Bronchial epithelial cell (primary cell): ENCODE data around the gene PDE4B. TPM values are rescaled to one million over a fixed set of nuclear protein-coding genes. Genes with fewer than 3 reads are reported as not detected.
A peak's percentile ranks its signal among the peaks of the same experiment; 100 is the strongest.

ENCODE experiments used
- DNase-seq: peaks from one replicate; pipeline ENCODE4 v3.0.0-alpha.2; 2010; ENCODE audit warnings: low read depth
- FAIRE-seq: peaks from 2 replicates; lab custom pipeline; 2011; peaks lifted over from hg19 to GRCh38; lab: Jason Lieb, UNC
- H3K27me3 ChIP-seq: 2 replicates; pipeline ENCODE4 v1.5.1; 2011; ENCODE audit warnings: low read length; ENCODE audit not compliant: control insufficient read depth, insufficient read depth
- H3K36me3 ChIP-seq: 2 replicates; pipeline ENCODE4 v1.5.1; 2011; ENCODE audit warnings: low read length; ENCODE audit not compliant: control insufficient read depth, insufficient read depth
- H3K4me3 ChIP-seq: 2 replicates; pipeline ENCODE4 v1.5.1; 2011; ENCODE audit warnings: mild to moderate bottlenecking, low read depth, low read length, control low read depth
- CTCF ChIP-seq: IDR thresholded peaks from 2 replicates; pipeline ENCODE4 v1.5.1; 2011; ENCODE audit warnings: mild to moderate bottlenecking, moderate library complexity, low read length, control low read depth, inconsistent platforms; ENCODE audit not compliant: insufficient read depth, severe bottlenecking
- total RNA-seq: library from RNA; depleted of rRNA; stranded (reverse); fragments of >200 nt; gene quantifications from 2 replicates; pipeline ENCODE4 v1.2.1, GENCODE V29; 2014

Gene PDE4B
- total RNA-seq, 1 donor from 2014 or later, result 0.26 TPM

- Histone ChIP-seq H3K4me3 (no peak overlapping the region), H3K36me3 (no peaks in the 10 kb centered on the region), H3K27me3 (no peaks in the 10 kb centered on the region)
- DNase-seq (no peak), FAIRE-seq (no peak)
- no peak for TF ChIP-seq CTCF
Measured at GRCh38 chr1:66367369-66367768, 574.7 kb downstream of the PDE4B start.

GRCh38 chr1:66368261-66368660, 575.6 kb downstream of the PDE4B start:
- FAIRE-seq, result no peak
- H3K36me3 ChIP-seq, result no peaks in the 10 kb centered on the region
- no peak for DNase-seq
- no peak for TF ChIP-seq CTCF
- H3K27me3 ChIP-seq, result no peaks in the 10 kb centered on the region
- H3K4me3 ChIP-seq, result no peak overlapping the region

GRCh38 chr1:66370462-66370971, 577.8 kb downstream of the PDE4B start:
- Histone ChIP-seq H3K4me3 (no peak overlapping the region), H3K36me3 (no peaks in the 10 kb centered on the region), H3K27me3 (no peaks in the 10 kb centered on the region)
- FAIRE-seq (no peak), DNase-seq (no peak)
- no peak for TF ChIP-seq CTCF

GRCh38 chr1:66371233-66372005, 578.7 kb downstream of the PDE4B start:
- no peak for TF ChIP-seq CTCF
- FAIRE-seq, result no peak

GRCh38 chr1:66372522-66373101, 579.9 kb downstream of the PDE4B start:
- Histone ChIP-seq H3K4me3 (no peak overlapping the region), H3K27me3 (no peaks in the 10 kb centered on the region), H3K36me3 (no peaks in the 10 kb centered on the region)
- DNase-seq, result no peak
- FAIRE-seq, result no peak
- TF ChIP-seq CTCF, result no peak

More at GRCh38 chr1:66371233-66372005, 578.7 kb downstream of the PDE4B start:
- Histone ChIP-seq H3K27me3 (no peaks in the 10 kb centered on the region), H3K36me3 (no peaks in the 10 kb centered on the region), H3K4me3 (no peak overlapping the region)
- peak; percentile 38 for DNase-seq
